T-cell (primary cell): ENCODE measurements around the gene MIER1. TPM values are rescaled to one million over a fixed set of nuclear protein-coding genes. Genes with fewer than 3 reads are reported as not detected.

Experiments
- ATAC-seq, 4 experiments: fragments of 200-7000 bp in 3 of 4; fragments of 150-1000 bp in 1 of 4; cut with Tn5 transposase; replicated peaks in 1 of 4; 1 replicate in 3 of 4; 2 replicates in 1 of 4; pipeline ENCODE4 v1.10.0; 2021; ENCODE audit warnings: moderate library complexity in 3 of 4, mild to moderate bottlenecking in 2 of 4, moderate number of reproducible peaks in 1 of 4
- CTCF ChIA-PET, 2 donors: fragments of 300-600 bp; sonication (Branson Sonifier 250); formaldehyde crosslinking; loops; one replicate each; lab custom pipeline; 2022; ENCODE audit warnings: antibody characterized with exemption in 2 of 2; lab: Charles Lee
- POLR2A ChIA-PET, 2 donors: fragments of 300-600 bp; sonication (Branson Sonifier 250); formaldehyde crosslinking; loops; one replicate each; lab custom pipeline; 2022; ENCODE audit warnings: antibody characterized with exemption in 2 of 2; lab: Charles Lee
- DNase-seq, 35 experiments: peaks; one replicate each; pipeline versions ENCODE4 v3.0.0 to v3.0.0-alpha.2; 2013 to 2023
- H3K27ac ChIP-seq: one replicate; pipeline ENCODE4 v1.5.1; 2013; ENCODE audit warnings: low read length
- H3K27me3 ChIP-seq, 2 experiments: replicated peaks in 1 of 2; 1 replicate in 1 of 2; 2 replicates in 1 of 2; pipeline versions ENCODE4 v1.6.1 to v1.7.0; 2013; ENCODE audit warnings: low read length in 1 of 2, mixed read lengths in 1 of 2; ENCODE audit not compliant: control insufficient read depth in 2 of 2, insufficient read depth in 2 of 2; ENCODE audit errors: extremely low read depth in 1 of 2
- H3K36me3 ChIP-seq, 2 donors: 1 replicate in 1 of 2; 2 replicates in 1 of 2; pipeline versions ENCODE4 v1.6.1 to v1.7.0; 2013; ENCODE audit warnings: low read length in 1 of 2; ENCODE audit not compliant: control insufficient read depth in 2 of 2, insufficient read depth in 1 of 2; ENCODE audit errors: extremely low read depth in 1 of 2
- H3K4me1 ChIP-seq, 2 experiments: 1 replicate in 1 of 2; 2 replicates in 1 of 2; pipeline versions ENCODE4 v1.6.1 to v1.7.0; 2013; ENCODE audit warnings: low read length in 2 of 2, mixed read lengths in 1 of 2; ENCODE audit not compliant: insufficient read depth in 2 of 2, control insufficient read depth in 1 of 2; ENCODE audit errors: extremely low read depth in 1 of 2
- H3K4me3 ChIP-seq, 2 donors: 1 replicate in 1 of 2; 2 replicates in 1 of 2; pipeline versions ENCODE4 v1.5.1 to v1.7.0; 2013; ENCODE audit warnings: mild to moderate bottlenecking in 2 of 2, low read length in 1 of 2, moderate library complexity in 1 of 2; ENCODE audit not compliant: control insufficient read depth in 1 of 2; ENCODE audit errors: extremely low read depth in 1 of 2
- H3K9me3 ChIP-seq: 2 replicates; pipeline ENCODE4 v1.7.0; 2013
- H3K27ac Mint-ChIP-seq, 2 donors: one replicate each; pipeline ENCODE4 v1.8.0; 2020 to 2021; ENCODE audit warnings: mild to moderate bottlenecking in 2 of 2, mixed read lengths in 2 of 2
- H3K27me3 Mint-ChIP-seq, 2 donors: one replicate each; pipeline ENCODE4 v1.8.0; 2021 to 2022; ENCODE audit warnings: mixed read lengths in 2 of 2
- H3K36me3 Mint-ChIP-seq: one replicate; pipeline ENCODE4 v1.8.0; 2021; ENCODE audit warnings: mixed read lengths
- H3K4me1 Mint-ChIP-seq, 3 donors: one replicate each; pipeline ENCODE4 v1.8.0; 2020 to 2022; ENCODE audit warnings: mixed read lengths in 3 of 3, mild to moderate bottlenecking in 1 of 3
- H3K4me3 Mint-ChIP-seq, 3 donors: one replicate each; pipeline ENCODE4 v1.8.0; 2020 to 2022; ENCODE audit warnings: mild to moderate bottlenecking in 3 of 3, mixed read lengths in 3 of 3, moderate library complexity in 3 of 3
- H3K9me3 Mint-ChIP-seq, 3 donors: one replicate each; pipeline ENCODE4 v1.8.0; 2020 to 2022; ENCODE audit warnings: mixed read lengths in 3 of 3
- WGBS: methylation state at CpG from one replicate; pipeline ENCODE4 v1.1.5; 2013; ENCODE audit warnings: missing lambda C conversion rate; ENCODE audit not compliant: insufficient coverage; 5-methylcytosine and 5-hydroxymethylcytosine counted together
- total RNA-seq, 35 experiments: library from RNA in 6 of 35; stranded (reverse) in 6 of 35; fragments of 120-200 nt in 1 of 35; gene quantifications; one replicate each; pipeline versions ENCODE4 v1.2.1 to v1.2.4 and lab custom pipeline; 2013 to 2026

Gene MIER1
- total RNA-seq, 5 donors from 2014 or later (not counting 1 experiment from before 2014, with no cell fraction given), result 55.3 to 77.1 (median 58.1) TPM

DNA sequence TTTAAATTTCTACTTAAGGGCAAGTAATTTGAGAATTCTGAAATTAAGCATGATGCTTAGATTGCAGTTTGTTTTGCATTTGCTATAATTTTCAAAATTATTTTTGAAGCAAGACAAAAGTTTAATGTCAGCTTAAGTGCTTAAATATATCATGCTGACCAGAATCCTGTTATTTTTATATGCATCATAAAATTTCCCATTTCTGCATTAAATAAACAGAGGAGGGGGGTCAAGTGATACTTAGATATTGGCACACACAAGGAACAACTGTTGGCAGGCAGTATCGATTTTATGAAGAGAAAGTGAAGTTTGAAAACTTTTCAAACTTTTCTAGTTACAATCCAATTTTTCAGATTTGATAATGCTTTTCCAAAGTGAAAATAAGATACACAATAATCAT is 61.0 kb downstream of the MIER1 start:
- Histone ChIP-seq H3K27ac (no peak overlapping the region), H3K4me1 (peaks cover 0 to 8% of the 10 kb centered on the region in 2 experiments), H3K4me3 (no peak overlapping the region), H3K36me3 (peaks cover 7 to 57% of the 10 kb centered on the region in 2 donors), H3K27me3 (no peaks in the 10 kb centered on the region), H3K9me3 (no peaks in the 10 kb centered on the region)
- ATAC-seq, result no peak
- Mint-ChIP-seq H3K4me3 (no peak overlapping the region), H3K36me3 (peaks cover 29% of the 10 kb centered on the region), H3K27me3 (no peaks in the 10 kb centered on the region), H3K9me3 (no peaks in the 10 kb centered on the region), H3K27ac (no peak overlapping the region), H3K4me1 (peaks cover 21 to 24% (median 21%) of the 10 kb centered on the region in 3 donors)
- POLR2A ChIA-PET, result interaction anchor here in 1 of 2 donors (0.7 kb wide), 1 partner anchor 24 kb away, joined by 10 read pairs; no protein-coding TSS in a partner anchor
- no CpG with 5 or more reads among the region's 1 CpG for WGBS
- DNase-seq, result no peak
- CTCF ChIA-PET, result no interaction called here

DNA sequence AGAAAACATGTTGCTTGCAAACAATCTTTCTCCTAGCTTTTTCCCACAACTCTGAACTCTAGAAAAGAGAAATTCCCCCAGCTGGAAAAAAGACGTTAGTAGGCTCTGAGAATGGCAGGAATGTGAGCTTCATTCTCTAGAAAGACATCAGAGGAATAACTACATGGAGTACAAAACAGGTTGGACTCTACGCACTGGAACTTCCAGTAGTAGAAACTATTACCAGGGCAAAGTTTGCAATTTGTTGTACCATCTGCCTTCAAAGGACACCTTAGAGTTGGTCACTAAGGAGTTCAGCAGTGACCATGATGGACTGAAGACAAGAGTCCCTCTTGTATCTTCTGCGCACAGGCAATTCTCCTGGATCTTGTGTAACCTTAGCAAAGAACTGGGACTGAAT is 68.3 kb downstream of the MIER1 start:
- no peak overlapping the region for H3K4me3 Mint-ChIP-seq
- H3K27ac Mint-ChIP-seq, result no peak overlapping the region
- no peaks in the 10 kb centered on the region for H3K9me3 ChIP-seq
- ChIA-PET CTCF (interaction anchor here (0.5 to 1.0 kb wide), 3 partner anchors 52 to 219 kb away, joined by 3 to 4 read pairs (median 4); no protein-coding TSS in a partner anchor), POLR2A (interaction anchor here in 1 of 2 donors (1.0 to 1.2 kb wide), 2 partner anchors 12 to 69 kb away, joined by 3 read pairs; partner anchors contain the start of genes DNAI4 and MIER1)
- H3K9me3 Mint-ChIP-seq, result no peaks in the 10 kb centered on the region
- H3K27me3 Mint-ChIP-seq, result no peaks in the 10 kb centered on the region
- peaks cover 9 to 14% (median 12%) of the 10 kb centered on the region in 3 donors for H3K4me1 Mint-ChIP-seq
- H3K27ac ChIP-seq, result no peak overlapping the region
- H3K36me3 ChIP-seq, result peaks cover 0 to 11% of the 10 kb centered on the region in 2 donors
- ATAC-seq (no peak), DNase-seq (no peak)
- H3K4me3 ChIP-seq, result no peak overlapping the region
- peaks cover 14% of the 10 kb centered on the region for H3K36me3 Mint-ChIP-seq
- WGBS, result no CpG with 5 or more reads among the region's 3 CpGs
- H3K27me3 ChIP-seq, result no peaks in the 10 kb centered on the region
- no peaks in the 10 kb centered on the region for H3K4me1 ChIP-seq

GRCh38 chr1:66996018-66996682 is 71.4 kb downstream of the MIER1 start:
- H3K9me3 Mint-ChIP-seq, result no peaks in the 10 kb centered on the region
- ChIA-PET CTCF (interaction anchor here (0.6 to 3.0 kb wide), 22 partner anchors 10 to 505 kb away, joined by 3 to 25 read pairs (median 4); no protein-coding TSS in a partner anchor), POLR2A (no interaction called here)
- Histone ChIP-seq H3K4me1 (peaks cover 0 to 4% of the 10 kb centered on the region in 2 experiments), H3K4me3 (no peak overlapping the region), H3K27me3 (no peaks in the 10 kb centered on the region), H3K9me3 (no peaks in the 10 kb centered on the region), H3K36me3 (no peaks in the 10 kb centered on the region), H3K27ac (no peak overlapping the region)
- H3K36me3 Mint-ChIP-seq, result peaks cover 17% of the 10 kb centered on the region
- DNase-seq (peak; percentile 30 to 73 (median 53)), ATAC-seq (peak; percentile 69 to 82 (median 81))
- H3K4me1 Mint-ChIP-seq, result peaks cover 21 to 25% (median 23%) of the 10 kb centered on the region in 3 donors
- no peak overlapping the region for H3K27ac Mint-ChIP-seq
- 96% methylated on average over 4 of the region's 7 CpGs for WGBS
- H3K4me3 Mint-ChIP-seq, result no peak overlapping the region
- H3K27me3 Mint-ChIP-seq, result no peaks in the 10 kb centered on the region

DNA sequence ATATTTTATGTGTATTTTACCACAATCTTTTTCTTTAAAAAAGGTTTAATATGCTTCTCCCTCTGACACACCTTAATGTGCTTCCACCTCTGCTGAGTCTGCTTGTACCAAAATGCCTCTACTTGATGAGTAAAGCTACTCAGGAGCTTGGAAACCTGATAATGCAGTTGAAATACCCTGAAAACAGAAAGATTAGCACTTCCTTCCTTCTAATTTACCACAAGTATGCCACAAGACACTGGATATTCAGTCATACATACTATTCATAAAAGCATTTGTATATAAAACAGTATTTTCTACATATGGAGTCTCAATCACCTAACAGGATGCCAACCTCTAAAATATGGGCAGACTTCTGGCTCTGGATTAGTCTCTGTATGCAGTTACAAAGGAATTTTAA is 74.2 kb downstream of the MIER1 start:
- H3K9me3 ChIP-seq, result no peaks in the 10 kb centered on the region
- peaks cover 0 to 15% of the 10 kb centered on the region in 2 donors for H3K36me3 ChIP-seq
- H3K4me1 Mint-ChIP-seq, result peaks cover 25 to 32% (median 31%) of the 10 kb centered on the region in 3 donors
- ChIA-PET CTCF (interaction anchor here in 1 of 2 donors (0.8 kb wide), 1 partner anchor 172 kb away, joined by 4 read pairs; no protein-coding TSS in a partner anchor), POLR2A (interaction anchor here in 1 of 2 donors (0.6 kb wide), 1 partner anchor 502 kb away, joined by 3 read pairs; no protein-coding TSS in a partner anchor)
- H3K4me1 ChIP-seq, result peaks cover 0 to 4% of the 10 kb centered on the region in 2 experiments
- no peaks in the 10 kb centered on the region for H3K9me3 Mint-ChIP-seq
- H3K4me3 Mint-ChIP-seq, result no peak overlapping the region
- H3K27me3 ChIP-seq, result no peaks in the 10 kb centered on the region
- DNase-seq (no peak), ATAC-seq (no peak)
- H3K27ac ChIP-seq, result no peak overlapping the region
- H3K4me3 ChIP-seq, result no peak overlapping the region
- H3K27ac Mint-ChIP-seq, result peak overlapping the region; percentile 19 to 66
- H3K36me3 Mint-ChIP-seq, result peaks cover 31% of the 10 kb centered on the region
- no peaks in the 10 kb centered on the region for H3K27me3 Mint-ChIP-seq

GRCh38 chr1:66999640-67000400 is 75.0 kb downstream of the MIER1 start:
- CTCF ChIA-PET, result interaction anchor here (0.7 to 0.8 kb wide), 4 partner anchors 10 to 416 kb away, joined by 3 to 8 read pairs (median 4); no protein-coding TSS in a partner anchor
- ATAC-seq, result no peak
- H3K27me3 Mint-ChIP-seq, result no peaks in the 10 kb centered on the region
- peaks cover 34% of the 10 kb centered on the region for H3K36me3 Mint-ChIP-seq
- POLR2A ChIA-PET, result interaction anchor here (0.6 kb wide), 2 partner anchors 39 to 501 kb away, joined by 3 to 4 read pairs; no protein-coding TSS in a partner anchor
- no peaks in the 10 kb centered on the region for H3K9me3 Mint-ChIP-seq
- H3K4me1 Mint-ChIP-seq, result peaks cover 25 to 32% (median 31%) of the 10 kb centered on the region in 3 donors
- Histone ChIP-seq H3K36me3 (peaks cover 0 to 20% of the 10 kb centered on the region in 2 donors), H3K27ac (no peak overlapping the region), H3K27me3 (no peaks in the 10 kb centered on the region), H3K9me3 (no peaks in the 10 kb centered on the region), H3K4me1 (peaks cover 0 to 4% of the 10 kb centered on the region in 2 experiments), H3K4me3 (no peak overlapping the region)
- H3K4me3 Mint-ChIP-seq, result no peak overlapping the region
- no CpG with 5 or more reads among the region's 7 CpGs for WGBS
- peak overlapping the region in 1 of 2 donors; percentile 71 for H3K27ac Mint-ChIP-seq
- no peak for DNase-seq
